ENCODE results near the gene MRGPRG. TPM values are rescaled to one million over a fixed set of nuclear protein-coding genes. Genes with fewer than 3 reads are reported as not detected.

MRGPRG gene
- total and polyA plus RNA-seq, 5 donors: not detected

DNA sequence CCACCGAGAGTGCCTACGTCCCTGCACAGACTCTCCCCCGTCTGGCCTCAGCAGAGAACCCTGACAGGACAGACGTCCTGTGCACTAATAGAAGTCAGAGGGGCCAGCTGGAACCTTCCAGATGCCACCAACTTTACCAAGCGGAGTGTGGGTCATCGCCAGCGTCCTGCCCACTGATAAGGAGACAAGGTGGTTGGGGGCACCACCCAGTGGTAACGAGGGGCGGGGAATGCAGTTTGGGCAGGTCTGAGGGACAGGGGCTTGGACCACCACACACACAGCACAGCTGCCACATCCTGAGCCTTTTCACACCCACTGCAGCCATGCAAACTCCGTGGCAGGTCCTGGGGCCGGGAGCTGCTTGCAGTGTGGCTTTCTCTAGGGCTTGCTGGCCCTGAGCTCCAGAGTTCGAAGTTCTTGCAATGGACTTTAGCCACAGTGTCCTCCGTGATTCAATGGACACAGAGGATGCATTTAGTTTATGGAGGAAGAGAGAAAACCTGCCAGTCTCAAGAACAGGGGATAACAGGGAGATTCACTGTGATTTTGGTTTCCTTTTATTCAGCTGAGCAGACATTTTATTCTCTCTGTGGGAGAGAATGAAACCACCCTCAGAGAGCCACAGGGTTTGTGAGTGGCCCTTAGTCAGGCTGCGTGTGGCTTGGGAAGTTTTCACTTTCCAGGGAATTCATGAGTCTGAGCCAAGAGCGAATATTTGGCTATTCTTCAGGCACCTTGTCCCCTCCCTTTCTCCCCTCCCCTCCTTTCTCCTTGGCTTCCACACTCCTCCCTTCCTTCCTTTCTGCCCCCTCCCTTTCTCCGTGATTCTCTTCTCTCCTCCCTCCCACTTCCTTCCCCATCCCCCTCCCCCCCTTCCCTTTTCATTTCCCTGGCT is 13.1 kb downstream of the MRGPRG start:
- intact Hi-C loops (cut with DNase I): no loop called here
- no peak overlapping the region for H3K4me3 ChIP-seq (ENCODE audit: low read length)
- DNase-seq (peak in 2 of 3 donors; percentile 3 to 35), ATAC-seq (peak in 1 of 2 donors; percentile 46)
- no peaks in the 10 kb centered on the region for H3K27me3 ChIP-seq (ENCODE audit: control insufficient read depth, insufficient read depth)
- 54% methylated on average over 16 of the region's 16 CpGs for WGBS
- no peaks in the 10 kb centered on the region for H3K9me3 ChIP-seq (ENCODE audit: control insufficient read depth, low read length)
- H3K4me1 ChIP-seq (ENCODE audit: control insufficient read depth, insufficient read depth, low read length): no peaks in the 10 kb centered on the region
- no peak overlapping the region for H3K27ac ChIP-seq (ENCODE audit: low read length)

DNA sequence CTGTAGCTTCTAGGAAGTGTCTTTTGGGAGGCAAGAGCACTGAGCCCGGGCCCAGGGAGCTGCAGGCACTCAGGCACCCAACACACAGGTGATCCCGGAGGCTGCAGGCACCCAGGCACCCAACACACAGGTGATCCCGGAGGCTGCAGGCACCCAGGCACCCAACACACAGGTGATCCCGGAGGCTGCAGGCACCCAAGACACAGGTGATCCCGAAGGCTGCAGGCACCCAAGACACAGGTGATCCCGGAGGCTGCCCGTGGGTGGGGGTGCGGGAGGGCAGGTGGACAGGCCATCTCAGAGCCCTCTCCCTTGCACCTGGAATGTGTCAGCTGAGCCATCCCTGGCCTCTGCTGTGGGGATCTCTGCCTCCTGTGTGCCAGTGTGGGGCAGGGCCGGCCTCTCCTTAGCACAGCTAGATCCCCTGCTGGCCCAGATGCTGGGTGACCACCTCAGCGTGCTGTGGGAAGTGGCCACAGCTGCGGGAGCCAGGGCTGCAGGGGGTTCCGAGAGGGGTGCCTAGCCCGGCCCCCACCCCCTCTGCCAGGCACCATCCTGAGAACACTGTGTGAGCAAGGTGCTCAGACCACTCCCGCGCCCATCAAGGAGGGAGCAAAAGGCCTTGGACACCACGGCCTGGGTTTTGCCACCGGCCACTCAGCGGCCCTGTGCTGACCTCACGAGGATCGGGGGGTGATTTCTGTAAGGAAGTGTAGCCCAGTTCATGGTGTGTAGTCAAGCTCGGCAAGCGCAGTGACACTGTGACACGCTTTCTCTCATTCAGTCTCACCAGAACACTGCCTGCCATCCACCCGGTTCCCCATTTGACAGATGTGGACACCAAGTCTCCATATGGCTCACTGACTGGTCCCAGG is 14.2 kb downstream of the MRGPRG start:
- intact Hi-C loops (cut with DNase I): no loop called here
- Histone ChIP-seq H3K4me3 (ENCODE audit: low read length) (no peak overlapping the region), H3K27me3 (ENCODE audit: control insufficient read depth, insufficient read depth) (no peaks in the 10 kb centered on the region), H3K4me1 (ENCODE audit: control insufficient read depth, insufficient read depth, low read length) (no peaks in the 10 kb centered on the region), H3K27ac (ENCODE audit: low read length) (no peak overlapping the region), H3K9me3 (ENCODE audit: control insufficient read depth, low read length) (no peaks in the 10 kb centered on the region)
- 82% methylated on average over 24 of the region's 24 CpGs for WGBS
- no peak for DNase-seq
- no peak for ATAC-seq

DNA sequence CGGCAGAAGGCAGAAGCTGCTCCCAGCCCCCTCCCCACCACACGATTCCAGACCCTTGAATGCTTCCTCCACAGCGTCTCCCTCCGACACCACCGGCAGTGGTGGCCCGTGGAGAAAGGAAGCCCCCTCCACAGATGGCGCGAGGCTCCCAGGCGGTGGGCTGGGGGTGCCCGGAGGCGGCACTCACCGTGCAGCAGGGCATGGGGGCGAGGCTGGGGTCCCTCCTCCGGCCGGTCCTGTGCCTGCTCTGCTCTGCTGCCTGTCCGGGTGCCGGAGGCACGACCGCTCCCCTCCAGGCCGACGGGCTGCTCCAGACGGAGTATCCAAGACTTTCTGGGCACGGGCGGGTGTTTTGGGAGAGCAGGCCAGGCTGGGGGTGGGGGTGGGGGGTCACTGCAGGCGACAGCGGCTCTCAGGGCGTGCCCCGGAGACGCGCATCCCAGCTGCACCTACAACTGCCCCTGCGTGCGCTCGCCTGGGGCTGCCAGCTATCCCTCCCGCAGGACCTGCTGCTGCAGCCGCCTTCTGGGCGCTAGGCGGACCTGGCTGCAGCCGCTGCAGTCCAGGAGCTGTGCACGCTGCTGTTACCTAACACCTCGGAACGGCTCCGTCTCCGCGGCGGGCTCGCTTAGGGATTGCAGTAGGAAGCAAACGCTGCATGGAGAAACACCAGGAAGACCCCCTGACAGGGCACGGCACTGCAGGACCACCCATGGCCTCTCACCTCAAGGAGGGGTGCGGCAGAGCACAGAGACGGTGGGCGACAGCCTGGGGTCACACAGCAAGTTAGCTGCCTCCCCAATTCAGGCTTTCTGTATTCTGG is 15.2 kb downstream of the MRGPRG start:
- WGBS: 3% methylated on average over 51 of the region's 51 CpGs
- Histone ChIP-seq H3K27me3 (ENCODE audit: control insufficient read depth, insufficient read depth) (no peaks in the 10 kb centered on the region), H3K4me1 (ENCODE audit: control insufficient read depth, insufficient read depth, low read length) (no peaks in the 10 kb centered on the region), H3K4me3 (ENCODE audit: low read length) (no peak overlapping the region), H3K27ac (ENCODE audit: low read length) (no peak overlapping the region), H3K9me3 (ENCODE audit: control insufficient read depth, low read length) (no peaks in the 10 kb centered on the region)
- no peak for DNase-seq
- peak in 1 of 2 donors; percentile 7 for ATAC-seq
- intact Hi-C loops (cut with DNase I): no loop called here

DNA sequence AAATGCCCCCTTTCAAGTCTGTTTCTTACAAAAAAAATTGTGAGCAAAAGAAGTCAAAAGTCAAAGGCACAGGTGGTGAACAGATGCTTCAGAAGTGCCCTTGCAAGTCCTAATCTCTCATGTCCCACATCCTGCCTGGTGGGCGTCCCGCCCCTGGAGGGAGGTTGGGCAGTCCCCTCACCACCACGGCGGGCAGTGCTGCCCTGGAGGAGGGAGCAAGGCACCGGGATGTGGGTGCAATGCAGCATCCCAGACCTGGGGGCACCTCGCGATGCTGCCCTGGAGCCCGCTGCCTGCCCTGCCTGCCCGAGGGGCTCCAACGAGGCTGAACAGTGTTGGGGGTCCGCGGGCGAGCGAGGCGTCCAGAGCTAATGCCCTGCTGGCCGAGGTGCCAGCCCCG is 15.9 kb downstream of the MRGPRG start:
- H3K9me3 ChIP-seq (ENCODE audit: control insufficient read depth, low read length): no peaks in the 10 kb centered on the region
- no peak overlapping the region for H3K4me3 ChIP-seq (ENCODE audit: low read length)
- no peaks in the 10 kb centered on the region for H3K4me1 ChIP-seq (ENCODE audit: control insufficient read depth, insufficient read depth, low read length)
- DNase-seq: no peak
- no peak overlapping the region for H3K27ac ChIP-seq (ENCODE audit: low read length)
- H3K27me3 ChIP-seq (ENCODE audit: control insufficient read depth, insufficient read depth): no peaks in the 10 kb centered on the region
- intact Hi-C loops (cut with DNase I): no loop called here
- 10% methylated on average over 17 of the region's 17 CpGs for WGBS
- no peak for ATAC-seq

DNA sequence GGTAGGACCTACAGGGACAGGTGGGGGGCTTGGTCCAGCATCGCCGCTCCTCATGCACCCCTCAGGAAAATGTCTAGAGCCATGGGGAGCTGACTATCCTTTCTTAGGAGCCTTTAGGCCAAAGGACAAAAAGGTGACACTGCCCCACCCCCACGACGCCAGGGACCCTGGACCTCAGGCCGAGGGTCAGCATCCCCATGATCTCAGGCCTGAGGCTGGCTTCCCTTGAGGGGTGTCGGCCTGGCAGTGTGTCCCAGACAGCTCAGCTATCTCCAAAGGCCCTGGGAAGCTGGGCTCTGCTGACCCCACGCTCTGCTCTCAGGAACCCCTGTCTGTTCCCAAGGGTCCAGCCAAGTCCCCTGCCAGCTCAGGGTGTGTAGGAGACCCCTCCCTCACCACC is 16.3 kb downstream of the MRGPRG start:
- 63% methylated on average over 7 of the region's 7 CpGs for WGBS
- DNase-seq (no peak), ATAC-seq (no peak)
- Histone ChIP-seq H3K27ac (ENCODE audit: low read length) (no peak overlapping the region), H3K4me1 (ENCODE audit: control insufficient read depth, insufficient read depth, low read length) (no peaks in the 10 kb centered on the region), H3K4me3 (ENCODE audit: low read length) (no peak overlapping the region), H3K27me3 (ENCODE audit: control insufficient read depth, insufficient read depth) (no peaks in the 10 kb centered on the region), H3K9me3 (ENCODE audit: control insufficient read depth, low read length) (no peaks in the 10 kb centered on the region)
- intact Hi-C loops (cut with DNase I): no loop called here

DNA sequence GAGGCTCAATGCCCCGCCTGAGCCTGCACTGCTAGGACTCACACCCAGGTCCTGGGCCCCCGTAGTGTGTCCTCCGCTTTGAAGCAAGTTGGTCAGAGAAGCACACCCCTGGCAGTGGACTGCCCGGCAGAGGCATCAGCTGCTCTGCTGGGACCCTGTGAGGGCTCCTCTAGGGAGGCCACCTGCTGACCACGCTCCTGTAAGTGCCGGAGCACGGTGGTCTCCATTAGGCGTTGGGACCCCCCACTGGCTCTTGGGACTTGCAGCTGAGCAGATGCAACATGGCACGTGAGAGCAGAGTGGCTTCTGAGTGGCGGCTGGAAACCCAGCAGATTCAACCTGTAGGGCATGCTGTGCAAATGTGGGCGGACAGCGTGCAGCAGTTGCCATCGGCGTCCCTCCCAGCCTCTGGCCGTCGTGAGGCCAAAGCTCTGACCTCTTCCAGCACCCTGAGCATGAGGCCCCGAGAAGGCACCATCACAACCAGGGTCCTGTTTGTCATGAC is 16.9 kb downstream of the MRGPRG start:
- ATAC-seq (no peak), DNase-seq (no peak)
- intact Hi-C loops (cut with DNase I): no loop called here
- Histone ChIP-seq H3K27me3 (ENCODE audit: control insufficient read depth, insufficient read depth) (no peaks in the 10 kb centered on the region), H3K4me1 (ENCODE audit: control insufficient read depth, insufficient read depth, low read length) (no peaks in the 10 kb centered on the region), H3K27ac (ENCODE audit: low read length) (no peak overlapping the region), H3K9me3 (ENCODE audit: control insufficient read depth, low read length) (no peaks in the 10 kb centered on the region), H3K4me3 (ENCODE audit: low read length) (no peak overlapping the region)
- WGBS: 76% methylated on average over 17 of the region's 17 CpGs

DNA sequence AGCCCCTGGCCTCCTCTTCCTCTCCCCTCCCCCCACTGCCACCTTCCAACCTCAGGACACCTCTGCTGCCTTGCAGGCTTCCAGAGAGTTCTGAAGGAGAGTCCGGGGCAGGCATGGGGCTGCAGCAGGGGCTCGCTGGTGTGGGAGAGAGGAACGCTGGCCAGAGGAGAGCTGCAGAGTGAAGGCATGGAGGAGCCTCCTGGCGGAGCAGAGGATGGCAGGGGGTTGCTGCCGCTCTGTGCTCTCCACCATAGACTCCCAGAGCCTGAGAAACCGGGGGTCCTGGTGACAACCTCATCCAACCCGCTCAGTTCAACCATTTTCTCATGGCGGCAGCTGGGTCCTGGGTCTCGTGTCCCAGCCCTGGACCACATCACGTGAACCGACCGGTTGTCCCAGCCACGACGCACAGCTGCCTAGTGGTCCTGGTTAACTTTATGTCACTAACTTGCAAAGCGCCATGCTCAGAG is 17.5 kb downstream of the MRGPRG start:
- intact Hi-C loops (cut with DNase I): no loop called here
- ATAC-seq (no peak), DNase-seq (no peak)
- H3K4me1 ChIP-seq (ENCODE audit: control insufficient read depth, insufficient read depth, low read length): no peaks in the 10 kb centered on the region
- no peak overlapping the region for H3K27ac ChIP-seq (ENCODE audit: low read length)
- 82% methylated on average over 15 of the region's 15 CpGs for WGBS
- H3K9me3 ChIP-seq (ENCODE audit: control insufficient read depth, low read length): no peaks in the 10 kb centered on the region
- H3K4me3 ChIP-seq (ENCODE audit: low read length): no peak overlapping the region
- no peaks in the 10 kb centered on the region for H3K27me3 ChIP-seq (ENCODE audit: control insufficient read depth, insufficient read depth)

DNA sequence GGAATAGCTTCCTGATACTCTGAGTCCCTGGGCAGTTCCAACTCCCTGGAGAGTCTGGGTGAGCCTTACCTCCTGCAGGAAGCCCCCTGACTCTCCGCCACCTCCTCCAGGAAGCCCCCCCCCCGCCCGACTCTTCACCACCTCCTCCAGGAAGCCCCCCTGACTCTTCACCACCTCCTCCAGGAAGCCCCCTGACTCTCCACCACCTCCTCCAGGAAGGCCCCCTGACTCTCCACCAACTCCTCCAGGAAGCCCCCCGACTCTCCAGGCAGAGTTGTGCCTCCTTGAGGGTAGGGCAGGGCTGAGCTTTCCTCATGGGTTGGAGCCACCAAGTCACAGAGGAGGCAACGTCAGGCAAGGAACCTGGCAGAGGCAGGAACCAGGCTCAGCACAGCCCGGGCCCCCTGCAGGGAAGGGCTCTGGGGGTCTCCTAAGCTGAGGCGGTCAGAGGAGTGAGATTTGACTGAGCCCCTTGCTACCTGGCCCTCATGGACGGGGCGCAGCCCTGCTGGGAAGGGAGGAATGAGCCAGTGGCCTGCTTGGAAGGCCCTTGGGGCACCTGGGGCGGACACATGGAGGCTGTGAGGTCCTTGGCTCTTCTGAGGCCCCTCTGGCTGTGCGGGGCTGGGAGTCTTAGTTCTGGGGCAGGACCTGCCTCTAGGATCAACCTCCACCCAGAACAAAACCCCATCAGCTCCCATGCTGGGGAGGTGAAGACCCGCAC is 18.1 kb downstream of the MRGPRG start:
- intact Hi-C loops (cut with DNase I): no loop called here
- Histone ChIP-seq H3K27me3 (ENCODE audit: control insufficient read depth, insufficient read depth) (no peaks in the 10 kb centered on the region), H3K9me3 (ENCODE audit: control insufficient read depth, low read length) (no peaks in the 10 kb centered on the region), H3K4me3 (ENCODE audit: low read length) (no peak overlapping the region), H3K27ac (ENCODE audit: low read length) (no peak overlapping the region), H3K4me1 (ENCODE audit: control insufficient read depth, insufficient read depth, low read length) (no peaks in the 10 kb centered on the region)
- 78% methylated on average over 12 of the region's 12 CpGs for WGBS
- DNase-seq (no peak), ATAC-seq (no peak)

DNA sequence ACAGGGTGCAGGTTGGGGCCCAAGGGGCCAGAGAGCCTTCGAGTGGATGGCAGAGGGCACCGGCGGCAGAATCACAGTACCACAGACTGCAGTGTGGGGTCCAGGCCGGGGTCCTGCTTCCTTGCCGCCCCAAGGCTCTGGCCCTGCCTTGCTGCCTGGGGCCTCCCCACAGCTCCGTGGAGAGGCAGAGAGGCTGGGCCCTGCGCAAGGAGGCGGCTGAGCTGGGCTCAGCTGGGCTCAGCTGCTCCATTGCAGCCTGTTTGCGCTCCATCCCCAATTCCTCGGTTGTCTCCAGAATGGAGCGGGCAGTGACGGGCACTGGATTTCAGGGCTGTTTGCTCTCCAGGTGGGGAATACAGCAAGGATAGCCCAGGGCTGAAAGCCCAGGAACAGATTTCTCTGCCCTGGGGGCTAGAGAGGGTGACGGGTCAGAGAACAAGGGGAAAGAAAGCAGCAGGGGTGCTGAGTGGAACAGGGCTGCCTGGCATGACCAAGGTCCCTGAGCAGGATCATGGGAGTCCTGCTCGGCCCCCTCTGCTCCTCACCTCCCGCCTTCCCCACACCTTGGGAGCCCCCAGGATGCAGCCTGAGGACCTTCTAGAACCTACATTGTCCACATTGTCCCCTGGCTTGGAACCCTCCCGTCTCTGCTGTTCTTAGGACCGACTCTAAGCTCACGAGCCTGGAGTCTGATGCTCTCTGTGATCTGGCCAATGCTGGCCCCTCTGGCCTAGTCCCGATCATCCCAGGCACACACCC is 18.9 kb downstream of the MRGPRG start:
- ATAC-seq (no peak), DNase-seq (no peak)
- H3K4me1 ChIP-seq (ENCODE audit: control insufficient read depth, insufficient read depth, low read length): no peaks in the 10 kb centered on the region
- WGBS: 75% methylated on average over 19 of the region's 19 CpGs
- intact Hi-C loops (cut with DNase I): no loop called here
- no peak overlapping the region for H3K4me3 ChIP-seq (ENCODE audit: low read length)
- H3K27ac ChIP-seq (ENCODE audit: low read length): no peak overlapping the region
- no peaks in the 10 kb centered on the region for H3K9me3 ChIP-seq (ENCODE audit: control insufficient read depth, low read length)
- no peaks in the 10 kb centered on the region for H3K27me3 ChIP-seq (ENCODE audit: control insufficient read depth, insufficient read depth)
